HCT116 (cell line): ENCODE measurements around the gene CDC45. TPM values are rescaled to one million over a fixed set of nuclear protein-coding genes. Genes with fewer than 3 reads are reported as not detected.

Source experiments
- ATAC-seq: fragments of 200-7000 bp; cut with Tn5 transposase; 2 replicates; pipeline ENCODE4 v1.9.1; 2020; ENCODE audit warnings: mild to moderate bottlenecking, moderate library complexity
- BruUV-seq: library from RNA; stranded (reverse); fragments of 400-500 nt; replicated peaks from 2 replicates; lab custom pipeline; 2021; lab: Mats Ljungman, UMichigan
- CTCF ChIA-PET: fragments of 300-600 bp; sonication (Branson Sonifier 250); formaldehyde crosslinking; loops from one replicate; lab custom pipeline; 2021; ENCODE audit warnings: antibody characterized with exemption; lab: Charles Lee
- POLR2A ChIA-PET: fragments of 300-600, 350-600 bp; sonication (Branson Sonifier 250); formaldehyde crosslinking; loops from one replicate; lab custom pipeline; 2021; ENCODE audit warnings: antibody characterized with exemption; lab: Charles Lee
- RAD21 ChIA-PET, 2 experiments: fragments of 300-600 bp; sonication (Branson Sonifier 250); formaldehyde crosslinking; loops; one replicate each; lab custom pipeline; 2023; ENCODE audit warnings: low total read pairs in 2 of 2; ENCODE audit not compliant: uncharacterized antibody in 2 of 2, unreplicated experiment in 2 of 2, low non-redundant PET in 1 of 2; lab: Charles Lee
- DNase-seq: peaks from one replicate; pipeline ENCODE4 v3.0.0-alpha.2; 2010; ENCODE audit warnings: low read depth, low spot score
- H2AFZ ChIP-seq: fragments of 200-600 bp; shearing (Covaris generic), sonication (generic); 2 replicates; pipeline ENCODE4 v1.6.1; 2017; ENCODE audit warnings: low read depth, mixed run types, mixed read lengths, antibody characterized with exemption, low read length; ENCODE audit not compliant: poor library complexity, severe bottlenecking
- H3K27ac ChIP-seq: 2 replicates; pipeline ENCODE4 v1.5.1; 2012; ENCODE audit warnings: low read depth, low read length
- H3K27me3 ChIP-seq: fragments of 200-600 bp; sonication (generic); 2 replicates; pipeline ENCODE4 v1.6.1; 2016; ENCODE audit warnings: mixed run types, low read length, mixed read lengths; ENCODE audit not compliant: insufficient read depth
- H3K36me3 ChIP-seq, 2 experiments: fragments of 200-500 bp in 1 of 2; fragments of 200-600 bp in 1 of 2; sonication (Bioruptor generic) in 1 of 2; sonication (generic) in 1 of 2; 2 replicates each; pipeline versions ENCODE4 v1.5.1 to v1.6.1; 2014 to 2016; ENCODE audit warnings: low read length in 2 of 2, inconsistent platforms in 1 of 2, mixed read lengths in 1 of 2, mixed run types in 1 of 2; ENCODE audit not compliant: insufficient read depth in 2 of 2, control insufficient read depth in 1 of 2
- H3K4me1 ChIP-seq, 2 experiments: fragments of 200-600 bp in 1 of 2; sonication (generic) in 1 of 2; 2 replicates each; pipeline versions ENCODE4 v1.5.1 to v1.6.1; 2012 to 2017; ENCODE audit warnings: low read length in 2 of 2, inconsistent platforms in 1 of 2, mild to moderate bottlenecking in 1 of 2, mixed read lengths in 1 of 2, mixed run types in 1 of 2, moderate library complexity in 1 of 2; ENCODE audit not compliant: insufficient read depth in 2 of 2, control insufficient read depth in 1 of 2
- H3K4me2 ChIP-seq: fragments of 200-600 bp; sonication (generic); 2 replicates; pipeline ENCODE4 v1.6.1; 2017; ENCODE audit warnings: mixed run types, low read length, mixed read lengths
- H3K4me3 ChIP-seq, 2 experiments: fragments of 200-600 bp in 1 of 2; sonication (generic) in 1 of 2; replicated peaks in 1 of 2; 2 replicates each; pipeline ENCODE4 v1.5.1; 2011 to 2016; ENCODE audit warnings: low read length in 2 of 2, control low read depth in 1 of 2, low read depth in 1 of 2, mild to moderate bottlenecking in 1 of 2, mixed read lengths in 1 of 2, mixed run types in 1 of 2
- H3K79me2 ChIP-seq: fragments of 200-600 bp; sonication (generic); 2 replicates; pipeline ENCODE4 v1.6.1; 2017; ENCODE audit warnings: mild to moderate bottlenecking, mixed run types, low read length, moderate library complexity, mixed read lengths; ENCODE audit not compliant: insufficient read depth
- H3K9ac ChIP-seq: fragments of 200-600 bp; sonication (generic); 2 replicates; pipeline ENCODE4 v1.6.1; 2016; ENCODE audit warnings: low read length, mixed read lengths
- H3K9me2 ChIP-seq: fragments of 200-600 bp; sonication (generic), shearing (Covaris generic); 2 replicates; pipeline ENCODE4 v1.6.1; 2017; ENCODE audit warnings: mixed run types, mild to moderate bottlenecking, moderate library complexity; ENCODE audit not compliant: insufficient read depth
- H3K9me3 ChIP-seq, 2 experiments: fragments of 200-500 bp in 1 of 2; fragments of 200-600 bp in 1 of 2; sonication (Bioruptor generic) in 1 of 2; sonication (generic) in 1 of 2; 2 replicates each; pipeline ENCODE4 v1.6.1; 2014 to 2017; ENCODE audit warnings: low read length in 2 of 2, mixed read lengths in 2 of 2, inconsistent platforms in 1 of 2, low read depth in 1 of 2, mild to moderate bottlenecking in 1 of 2, mixed run types in 1 of 2, moderate library complexity in 1 of 2; ENCODE audit not compliant: control insufficient read depth in 1 of 2, insufficient read depth in 1 of 2
- H4K20me1 ChIP-seq: fragments of 200-600 bp; sonication (generic), shearing (Covaris generic); 2 replicates; pipeline ENCODE4 v1.6.1; 2017; ENCODE audit warnings: mixed run types, mild to moderate bottlenecking, moderate library complexity; ENCODE audit not compliant: insufficient read depth
- EGR1 ChIP-seq: IDR thresholded peaks from 2 replicates; pipeline ENCODE4 v1.6.1; 2012; ENCODE audit warnings: low read depth
- ELF1 ChIP-seq: IDR thresholded peaks from 2 replicates; pipeline ENCODE4 v1.6.1; 2012; ENCODE audit warnings: low read depth, borderline replicate concordance
- EZH2 ChIP-seq: fragments of 200-600 bp; sonication (generic); IDR thresholded peaks from 2 replicates; pipeline ENCODE4 v1.6.1; 2017; ENCODE audit warnings: antibody characterized with exemption, mixed run types
- EZH2phosphoT487 ChIP-seq: fragments of 200-600 bp; IDR thresholded peaks from 2 replicates; pipeline ENCODE4 v1.6.1; 2018; ENCODE audit warnings: antibody characterized with exemption, borderline replicate concordance
- REST ChIP-seq: IDR thresholded peaks from 2 replicates; pipeline ENCODE4 v1.6.1; 2012; ENCODE audit warnings: low read depth
- SIN3A ChIP-seq: IDR thresholded peaks from 2 replicates; pipeline ENCODE4 v1.6.1; 2012; ENCODE audit warnings: low read depth
- intact Hi-C: fragments of 100-400 bp; cut with micrococcal nuclease; formaldehyde crosslinking; loops from 2 replicates; pipeline ENCODE4 v1.10.0; 2022
- total RNA-seq: library from RNA; stranded (reverse); gene quantifications from one replicate; pipeline ENCODE4 v1.2.1, GENCODE V29; 2021; ENCODE audit not compliant: unreplicated experiment

The CDC45 gene
- total RNA-seq, 1 experiment from 2014 or later = 43.4 TPM

GRCh38 chr22:19505735-19506126 lies 26.0 kb downstream of the CDC45 start:
- TF ChIP-seq SIN3A (no peak), EGR1 (no peak), REST (no peak), EZH2 (no peak)
- Histone ChIP-seq H3K9me3 (no peaks in the 10 kb centered on the region), H3K4me3 (no peak overlapping the region), H2AFZ (no peak overlapping the region), H3K27ac (no peak overlapping the region), H3K36me3 (peaks cover 0 to 13% of the 10 kb centered on the region in 2 experiments; a peak in 3 of 4 replicates), H3K79me2 (no peaks in the 10 kb centered on the region), H3K9me2 (no peaks in the 10 kb centered on the region), H3K4me2 (no peak overlapping the region), H3K27me3 (no peaks in the 10 kb centered on the region), H3K4me1 (no peaks in the 10 kb centered on the region), H4K20me1 (no peaks in the 10 kb centered on the region), H3K9ac (no peak overlapping the region)
- POLR2A ChIA-PET = no interaction called here
- RAD21 ChIA-PET = no interaction called here
- no peak for ATAC-seq
- CTCF ChIA-PET = no interaction called here
- DNase-seq = no peak
- intact Hi-C loops = no loop called here
- no TSS peak for BruUV-seq

- intact Hi-C loops = no loop called here
- ChIA-PET CTCF (no interaction called here), RAD21 (no interaction called here), POLR2A (no interaction called here)
- no peak for ATAC-seq
- H3K27ac ChIP-seq = no peak overlapping the region
- no peak overlapping the region for H3K4me2 ChIP-seq
- H3K4me1 ChIP-seq = no peaks in the 10 kb centered on the region
- no peaks in the 10 kb centered on the region for H3K9me2 ChIP-seq
- H4K20me1 ChIP-seq = no peaks in the 10 kb centered on the region
- no peaks in the 10 kb centered on the region for H3K27me3 ChIP-seq
- no peaks in the 10 kb centered on the region for H3K9me3 ChIP-seq
- H3K9ac ChIP-seq = no peak overlapping the region
- H3K4me3 ChIP-seq = no peak overlapping the region
- H2AFZ ChIP-seq = no peak overlapping the region
- H3K36me3 ChIP-seq = peaks cover 0 to 13% of the 10 kb centered on the region in 2 experiments; a peak in 3 of 4 replicates
- H3K79me2 ChIP-seq = no peaks in the 10 kb centered on the region
- BruUV-seq = no TSS peak
- no peak for DNase-seq
- no peak for TF ChIP-seq ELF1
- TF ChIP-seq EZH2phosphoT487 = no peak
These were observed 26.5 kb downstream of the CDC45 start for GRCh38 chr22:19506212-19506611.
